H9 (cell line): ENCODE data around the gene MUC22. TPM values are rescaled to one million over a fixed set of nuclear protein-coding genes. Genes with fewer than 3 reads are reported as not detected.

Experiments
- DNase-seq: peaks from one replicate; pipeline ENCODE4 v3.0.0-alpha.2; 2017
- H2AFZ ChIP-seq: one replicate; pipeline ENCODE4 v1.6.1; 2013; ENCODE audit warnings: mild to moderate bottlenecking, low read length, control low read depth, moderate library complexity
- H2AK5ac ChIP-seq: 2 replicates; pipeline ENCODE4 v1.6.1; 2013; ENCODE audit warnings: low read length, control low read depth, mixed read lengths; ENCODE audit not compliant: insufficient read length
- H2BK120ac ChIP-seq: one replicate; pipeline ENCODE4 v1.6.1; 2013; ENCODE audit warnings: low read depth, mild to moderate bottlenecking, low read length, control low read depth, inconsistent platforms; ENCODE audit not compliant: poor library complexity, severe bottlenecking
- H2BK12ac ChIP-seq: 2 replicates; pipeline ENCODE4 v1.6.1; 2013; ENCODE audit warnings: low read length, control low read depth, mixed read lengths, low read depth; ENCODE audit not compliant: insufficient read length
- H2BK15ac ChIP-seq: 2 replicates; pipeline ENCODE4 v1.6.1; 2013; ENCODE audit warnings: low read depth, low read length, control low read depth
- H2BK20ac ChIP-seq: one replicate; pipeline ENCODE4 v1.6.1; 2013; ENCODE audit warnings: low read depth, mild to moderate bottlenecking, low read length, control low read depth, inconsistent platforms; ENCODE audit not compliant: poor library complexity, severe bottlenecking
- H2BK5ac ChIP-seq: 2 replicates; pipeline ENCODE4 v1.6.1; 2013; ENCODE audit warnings: low read length, control low read depth, mixed read lengths; ENCODE audit not compliant: insufficient read length
- H3K14ac ChIP-seq: 2 replicates; pipeline ENCODE4 v1.6.1; 2013; ENCODE audit warnings: low read length, control low read depth; ENCODE audit not compliant: insufficient read depth
- H3K18ac ChIP-seq: 2 replicates; pipeline ENCODE4 v1.6.1; 2013; ENCODE audit warnings: low read depth, mild to moderate bottlenecking, mixed read lengths, low read length, control low read depth; ENCODE audit not compliant: insufficient read length
- H3K23ac ChIP-seq: 2 replicates; pipeline ENCODE4 v1.6.1; 2013; ENCODE audit warnings: low read length, control low read depth, mixed read lengths, low read depth; ENCODE audit not compliant: insufficient read length
- H3K23me2 ChIP-seq: 2 replicates; pipeline ENCODE4 v1.6.1; 2013; ENCODE audit warnings: low read depth, mild to moderate bottlenecking, mixed read lengths, low read length, control low read depth; ENCODE audit not compliant: insufficient read length, poor library complexity, severe bottlenecking
- H3K27ac ChIP-seq: 2 replicates; pipeline ENCODE4 v1.5.1; 2013; ENCODE audit warnings: low read length, control low read depth, mixed read lengths, low read depth; ENCODE audit not compliant: insufficient read length
- H3K27me3 ChIP-seq: 2 replicates; pipeline ENCODE4 v1.6.1; 2013; ENCODE audit warnings: low read length, control low read depth, inconsistent platforms; ENCODE audit not compliant: insufficient read depth
- H3K4ac ChIP-seq: 2 replicates; pipeline ENCODE4 v1.6.1; 2013; ENCODE audit warnings: low read depth, mild to moderate bottlenecking, control low read depth, inconsistent platforms, low read length, moderate library complexity
- H3K4me1 ChIP-seq: 2 replicates; pipeline ENCODE4 v1.6.1; 2013; ENCODE audit warnings: low read length, control low read depth, inconsistent platforms; ENCODE audit not compliant: insufficient read depth
- H3K4me2 ChIP-seq: 2 replicates; pipeline ENCODE4 v1.6.1; 2013; ENCODE audit warnings: low read length, control low read depth, mixed read lengths; ENCODE audit not compliant: insufficient read length, insufficient read depth
- H3K56ac ChIP-seq: 2 replicates; pipeline ENCODE4 v1.6.1; 2013; ENCODE audit warnings: low read depth, mild to moderate bottlenecking, mixed read lengths, low read length, control low read depth; ENCODE audit not compliant: insufficient read length
- H3K79me1 ChIP-seq: 2 replicates; pipeline ENCODE4 v1.6.1; 2013; ENCODE audit warnings: low read depth, mild to moderate bottlenecking, moderate library complexity, low read length, control low read depth, inconsistent platforms; ENCODE audit not compliant: insufficient read depth, poor library complexity, severe bottlenecking
- H3K79me2 ChIP-seq: 2 replicates; pipeline ENCODE4 v1.6.1; 2013; ENCODE audit warnings: low read length, control low read depth, inconsistent platforms; ENCODE audit not compliant: insufficient read depth
- H3K9ac ChIP-seq: 2 replicates; pipeline ENCODE4 v1.6.1; 2013; ENCODE audit warnings: low read length, control low read depth, mixed read lengths; ENCODE audit not compliant: insufficient read length; ENCODE audit errors: extremely low read depth
- H3K9me3 ChIP-seq: one replicate; pipeline ENCODE4 v1.6.1; 2013; ENCODE audit warnings: low read depth, low read length, inconsistent platforms; ENCODE audit not compliant: control insufficient read depth
- H3T11ph ChIP-seq: one replicate; pipeline ENCODE4 v1.6.1; 2013; ENCODE audit warnings: mild to moderate bottlenecking, low read length, control low read depth, inconsistent platforms
- H4K20me1 ChIP-seq: one replicate; pipeline ENCODE4 v1.6.1; 2013; ENCODE audit not compliant: control insufficient read depth, insufficient read length, insufficient read depth
- H4K5ac ChIP-seq: 2 replicates; pipeline ENCODE4 v1.6.1; 2013; ENCODE audit warnings: low read depth, mild to moderate bottlenecking, mixed read lengths, low read length, control low read depth; ENCODE audit not compliant: insufficient read length
- H4K8ac ChIP-seq: replicated peaks from 2 replicates; pipeline ENCODE4 v1.6.1; 2013; ENCODE audit warnings: low read length, control low read depth, mixed read lengths, low read depth; ENCODE audit not compliant: insufficient read length
- H4K91ac ChIP-seq: 2 replicates; pipeline ENCODE4 v1.6.1; 2013; ENCODE audit warnings: low read depth, mild to moderate bottlenecking, moderate library complexity, mixed read lengths, low read length, control low read depth; ENCODE audit not compliant: insufficient read length
- H3K27ac Mint-ChIP-seq, 3 experiments: 2 replicates in 2 of 3; 3 replicates in 1 of 3; pipeline ENCODE4 v1.8.0; 2020 to 2021; ENCODE audit warnings: mixed read lengths in 3 of 3, mild to moderate bottlenecking in 1 of 3, moderate library complexity in 1 of 3
- H3K27me3 Mint-ChIP-seq: 2 replicates; pipeline ENCODE4 v1.8.0; 2021; ENCODE audit warnings: low read depth, mild to moderate bottlenecking, moderate library complexity, mixed read lengths
- H3K36me3 Mint-ChIP-seq, 3 experiments: 2 replicates in 2 of 3; 3 replicates in 1 of 3; pipeline ENCODE4 v1.8.0; 2020 to 2021; ENCODE audit warnings: low read depth in 3 of 3, mixed read lengths in 3 of 3; ENCODE audit not compliant: insufficient read depth in 1 of 3
- H3K4me1 Mint-ChIP-seq, 2 experiments: 2 replicates each; pipeline ENCODE4 v1.8.0; 2020; ENCODE audit warnings: mixed read lengths in 2 of 2
- H3K4me3 Mint-ChIP-seq, 2 experiments: 2 replicates in 1 of 2; 3 replicates in 1 of 2; pipeline ENCODE4 v1.8.0; 2020 to 2021; ENCODE audit warnings: mild to moderate bottlenecking in 2 of 2, mixed read lengths in 2 of 2, moderate library complexity in 1 of 2
- H3K9me3 Mint-ChIP-seq, 2 experiments: 2 replicates in 1 of 2; 3 replicates in 1 of 2; pipeline ENCODE4 v1.8.0; 2020; ENCODE audit warnings: mild to moderate bottlenecking in 2 of 2, mixed read lengths in 2 of 2, moderate library complexity in 1 of 2
- CTCF ChIP-seq: fragments of 200-600 bp; sonication (generic); conservative IDR thresholded peaks from 3 replicates; pipeline ENCODE4 v1.8.0; 2021; ENCODE audit warnings: antibody characterized with exemption, mild to moderate bottlenecking
- WGBS: extraction: QIAGEN DNeasy Blood & Tissue Kit; methylation state at CpG from one replicate; pipeline ENCODE4 v1.1.7; 2013; ENCODE audit warnings: missing lambda C conversion rate, low lambda C conversion rate, mixed read lengths; ENCODE audit not compliant: insufficient read length; ENCODE audit errors: extremely low coverage; 5-methylcytosine and 5-hydroxymethylcytosine counted together
- total RNA-seq: library from RNA; stranded (reverse); gene quantifications from 2 replicates; pipeline ENCODE4 v1.2.1, GENCODE V29; 2021

MUC22 gene
- total RNA-seq, 1 experiment from 2014 or later = not detected

- no peak overlapping the region for H3K27ac Mint-ChIP-seq
- peaks cover 14% of the 10 kb centered on the region for H3K27me3 Mint-ChIP-seq
- TF ChIP-seq CTCF = no peak
Observed at GRCh38 chr6:31033075-31033474, 22.8 kb downstream of the MUC22 start.

More at GRCh38 chr6:31033075-31033474, 22.8 kb downstream of the MUC22 start:
- Histone ChIP-seq H2BK12ac (no peak overlapping the region), H2BK120ac (no peak overlapping the region), H2BK15ac (no peak overlapping the region), H3K56ac (no peak overlapping the region), H4K20me1 (no peaks in the 10 kb centered on the region), H2AK5ac (no peak overlapping the region), H3K23ac (no peak overlapping the region), H3K14ac (no peak overlapping the region), H3K9me3 (no peaks in the 10 kb centered on the region), H3K23me2 (no peaks in the 10 kb centered on the region), H3K18ac (no peak overlapping the region), H3K27me3 (no peaks in the 10 kb centered on the region), H4K8ac (no peak overlapping the region), H3K4ac (no peak overlapping the region), H2AFZ (no peak overlapping the region), H3K27ac (no peak overlapping the region), H4K91ac (no peak overlapping the region), H3K4me2 (no peak overlapping the region), H3T11ph (no peak overlapping the region), H3K79me1 (no peaks in the 10 kb centered on the region), H3K9ac (no peak overlapping the region), H2BK20ac (no peak overlapping the region), H3K79me2 (no peaks in the 10 kb centered on the region), H4K5ac (no peak overlapping the region), H2BK5ac (no peak overlapping the region), H3K4me1 (no peaks in the 10 kb centered on the region)
- Mint-ChIP-seq H3K9me3 (peaks cover 5 to 10% of the 10 kb centered on the region in 2 experiments; a peak in 4 of 5 replicates), H3K36me3 (no peaks in the 10 kb centered on the region; a peak in 1 of 7 replicates), H3K4me1 (no peaks in the 10 kb centered on the region), H3K4me3 (no peak overlapping the region)
- no peak for DNase-seq
- whole genome bisulfite sequencing = no CpG with 5 or more reads among the region's 4 CpGs
